BLaER1 treated with 17β-estradiol and CSF1 and Interleukin-3, amounts not matched to agents 10 nM and 100 nM (cell line): ENCODE data around the gene MMRN1.
A peak's percentile ranks its signal among the peaks of the same experiment; 100 is the strongest.

ENCODE experiments used
- H3K27ac ChIP-seq, 11 experiments: shearing (Covaris generic); formaldehyde crosslinking; 2 replicates each; pipeline ENCODE4 v1.8.1; 2022
- H3K27me3 ChIP-seq, 11 experiments: shearing (Covaris generic); formaldehyde crosslinking; 2 replicates each; pipeline ENCODE4 v1.8.1; 2022
- H3K36me3 ChIP-seq, 11 experiments: shearing (Covaris generic); formaldehyde crosslinking; 2 replicates each; pipeline ENCODE4 v1.8.1; 2022
- H3K4me1 ChIP-seq, 10 experiments: shearing (Covaris generic); formaldehyde crosslinking; 2 replicates each; pipeline ENCODE4 v1.8.1; 2022
- H3K4me2 ChIP-seq, 11 experiments: shearing (Covaris generic); formaldehyde crosslinking; 2 replicates each; pipeline ENCODE4 v1.8.1; 2022
- H3K4me3 ChIP-seq, 10 experiments: shearing (Covaris generic); formaldehyde crosslinking; 2 replicates each; pipeline ENCODE4 v1.8.1; 2022
- H3K9ac ChIP-seq, 11 experiments: shearing (Covaris generic); formaldehyde crosslinking; 2 replicates each; pipeline ENCODE4 v1.8.1; 2022
- H3K9me3 ChIP-seq, 11 experiments: shearing (Covaris generic); formaldehyde crosslinking; replicated peaks in 1 of 11; 2 replicates each; pipeline ENCODE4 v1.8.1; 2022
- H4K20me1 ChIP-seq, 11 experiments: shearing (Covaris generic); formaldehyde crosslinking; 2 replicates each; pipeline ENCODE4 v1.8.1; 2022
- Cebpa-rat ChIP-seq, 11 experiments: shearing (Covaris generic); IDR thresholded peaks; 2 replicates each; pipeline ENCODE4 v1.8.1; 2022

The MMRN1 gene

GRCh38 chr4:89894649-89895550 is at the start of gene MMRN1:
Gene MMRN1 (plus strand): TSS chr4:89894854. CDS start chr4:89894972, 118 bp downstream.
- Histone ChIP-seq H3K9ac (peak within 1 kb of the TSS in 8 of 11 experiments; percentile 1 to 42 (median 26); a peak in 4 of 22 replicates), H3K4me3 (peak within 1 kb of the TSS in 6 of 10 experiments; percentile 6 to 49 (median 25); a peak in 6 of 20 replicates), H3K9me3 (no peaks in the 10 kb centered on the region), H3K4me2 (peak within 1 kb of the TSS; percentile 67 to 89 (median 81)), H4K20me1 (no peaks in the 10 kb centered on the region), H3K27me3 (no peaks in the 10 kb centered on the region), H3K36me3 (no peaks in the 10 kb centered on the region), H3K27ac (peak within 1 kb of the TSS in 8 of 11 experiments; percentile 8 to 63 (median 46); a peak in 14 of 22 replicates), H3K4me1 (peaks cover 33 to 43% (median 39%) of the 10 kb centered on the region in 10 experiments)
- no peak for TF ChIP-seq Cebpa-rat (IDR thresholded peaks at IDR 0.05)

- H3K27me3 ChIP-seq, result no peaks in the 10 kb centered on the region
- no peaks in the 10 kb centered on the region for H4K20me1 ChIP-seq
- no peak for TF ChIP-seq Cebpa-rat (IDR thresholded peaks at IDR 0.05)
- H3K27ac ChIP-seq, result no peak overlapping the region
- H3K4me1 ChIP-seq, result peaks cover 0 to 10% (median 6%) of the 10 kb centered on the region in 10 experiments; a peak in 11 of 20 replicates
- H3K9ac ChIP-seq, result no peak overlapping the region
- H3K4me2 ChIP-seq, result peak overlapping the region in 7 of 11 experiments; percentile 4 to 42 (median 36); a peak in 5 of 22 replicates
- no peak overlapping the region for H3K4me3 ChIP-seq
- peaks cover 22 to 29% (median 26%) of the 10 kb centered on the region in 11 experiments for H3K9me3 ChIP-seq
- no peaks in the 10 kb centered on the region for H3K36me3 ChIP-seq
These were observed 46.9 kb upstream of the MMRN1 start for GRCh38 chr4:89847571-89848325.

DNA sequence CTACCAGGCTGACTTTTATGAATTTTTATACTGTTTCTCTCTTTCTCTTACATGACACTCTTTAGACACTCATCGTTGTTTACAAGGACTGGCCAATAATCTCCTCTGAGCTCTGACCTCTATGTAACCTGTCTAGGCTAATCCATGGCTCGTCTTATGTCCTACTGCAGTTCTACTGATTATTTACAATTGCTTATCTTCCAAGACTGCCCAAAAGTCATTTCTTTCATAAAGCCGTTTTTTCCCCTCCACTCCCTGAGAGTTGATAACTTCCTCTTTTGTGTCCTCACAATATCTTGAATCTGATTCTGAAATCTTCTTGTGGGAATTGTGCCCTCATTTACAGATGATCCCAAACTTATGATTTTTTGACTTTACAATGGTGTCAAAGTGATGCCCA is 39.4 kb upstream of the MMRN1 start:
- Histone ChIP-seq H3K27me3 (no peaks in the 10 kb centered on the region), H3K4me2 (no peak overlapping the region), H3K4me3 (no peak overlapping the region), H3K36me3 (no peaks in the 10 kb centered on the region), H3K4me1 (no peaks in the 10 kb centered on the region), H4K20me1 (no peaks in the 10 kb centered on the region), H3K9me3 (peaks cover 20 to 28% (median 23%) of the 10 kb centered on the region in 11 experiments), H3K27ac (no peak overlapping the region), H3K9ac (no peak overlapping the region)
- no peak for TF ChIP-seq Cebpa-rat (IDR thresholded peaks at IDR 0.05)

- Histone ChIP-seq H4K20me1 (no peaks in the 10 kb centered on the region), H3K36me3 (no peaks in the 10 kb centered on the region), H3K9me3 (peaks cover 10 to 12% (median 11%) of the 10 kb centered on the region in 11 experiments; a peak in 20 of 22 replicates), H3K4me1 (no peaks in the 10 kb centered on the region), H3K27me3 (no peaks in the 10 kb centered on the region), H3K27ac (no peak overlapping the region), H3K9ac (no peak overlapping the region), H3K4me3 (no peak overlapping the region), H3K4me2 (no peak overlapping the region)
- no peak for TF ChIP-seq Cebpa-rat (IDR thresholded peaks at IDR 0.05)
These were observed 33.7 kb upstream of the MMRN1 start for GRCh38 chr4:89860971-89861370.

GRCh38 chr4:89863533-89863932 is 31.1 kb upstream of the MMRN1 start:
- H3K4me1 ChIP-seq, result no peaks in the 10 kb centered on the region
- H3K36me3 ChIP-seq, result no peaks in the 10 kb centered on the region
- no peaks in the 10 kb centered on the region for H3K27me3 ChIP-seq
- no peaks in the 10 kb centered on the region for H3K9me3 ChIP-seq
- H3K27ac ChIP-seq, result no peak overlapping the region
- H3K4me2 ChIP-seq, result no peak overlapping the region
- no peak for TF ChIP-seq Cebpa-rat (IDR thresholded peaks at IDR 0.05)
- no peak overlapping the region for H3K9ac ChIP-seq
- no peak overlapping the region for H3K4me3 ChIP-seq
- H4K20me1 ChIP-seq, result no peaks in the 10 kb centered on the region

GRCh38 chr4:89868276-89868675 is 26.4 kb upstream of the MMRN1 start:
- H3K9me3 ChIP-seq, result no peaks in the 10 kb centered on the region
- H3K27me3 ChIP-seq, result no peaks in the 10 kb centered on the region
- no peaks in the 10 kb centered on the region for H4K20me1 ChIP-seq
- H3K9ac ChIP-seq, result no peak overlapping the region
- no peak overlapping the region for H3K27ac ChIP-seq
- H3K4me3 ChIP-seq, result no peak overlapping the region
- TF ChIP-seq Cebpa-rat (IDR thresholded peaks at IDR 0.05), result no peak
- H3K36me3 ChIP-seq, result no peaks in the 10 kb centered on the region
- H3K4me2 ChIP-seq, result no peak overlapping the region
- H3K4me1 ChIP-seq, result no peaks in the 10 kb centered on the region

DNA sequence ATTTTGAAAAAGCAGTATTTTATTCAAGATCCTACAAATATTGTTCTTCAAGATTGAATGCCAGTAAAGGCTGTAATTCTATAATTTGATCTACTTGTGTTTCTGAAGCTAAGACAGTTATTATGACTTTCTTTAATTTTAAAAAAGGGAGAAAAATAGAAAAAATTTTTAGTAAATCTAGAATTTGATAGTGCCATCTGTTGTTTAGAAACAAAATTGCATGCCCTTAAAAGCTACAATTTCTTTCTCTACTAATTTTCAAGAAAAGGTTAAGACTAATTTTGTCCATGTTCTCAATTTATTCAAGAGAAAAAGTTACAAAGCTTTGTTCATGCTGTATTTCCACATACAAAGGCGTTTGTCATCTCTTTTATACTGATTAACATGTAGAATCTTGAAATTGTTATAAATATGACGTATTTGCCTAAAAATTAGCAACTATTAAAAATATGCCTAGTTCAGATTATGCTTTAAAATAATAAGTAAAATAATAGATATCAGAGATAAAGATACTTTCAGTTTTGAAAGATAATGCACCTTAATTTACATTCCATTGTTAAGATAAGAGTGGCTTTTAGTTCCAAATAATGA is 25.6 kb upstream of the MMRN1 start:
- no peak for TF ChIP-seq Cebpa-rat (IDR thresholded peaks at IDR 0.05)
- Histone ChIP-seq H4K20me1 (no peaks in the 10 kb centered on the region), H3K27ac (no peak overlapping the region), H3K4me3 (no peak overlapping the region), H3K4me2 (no peak overlapping the region), H3K4me1 (no peaks in the 10 kb centered on the region), H3K27me3 (no peaks in the 10 kb centered on the region), H3K9ac (no peak overlapping the region), H3K9me3 (no peaks in the 10 kb centered on the region), H3K36me3 (no peaks in the 10 kb centered on the region)

DNA sequence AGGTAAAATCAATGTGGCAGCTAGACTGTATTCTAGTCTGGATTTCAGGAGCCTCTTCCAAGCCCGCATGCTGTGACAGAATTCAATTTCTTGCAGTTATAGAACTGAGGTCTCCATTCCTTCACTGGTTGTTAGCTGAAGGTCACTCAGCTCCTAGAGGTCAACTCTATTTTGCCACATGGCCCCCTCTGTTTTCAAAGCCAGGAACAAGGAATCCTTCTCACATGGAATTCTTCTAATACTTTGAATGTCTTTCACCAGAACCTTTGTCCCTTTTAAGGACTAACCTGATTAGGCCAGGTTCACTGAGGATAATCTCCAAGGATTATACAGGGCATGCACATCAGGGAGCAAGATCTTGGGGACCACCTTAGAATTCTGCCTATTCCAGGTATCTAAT is 23.4 kb upstream of the MMRN1 start:
- Histone ChIP-seq H3K27me3 (no peaks in the 10 kb centered on the region), H3K9me3 (no peaks in the 10 kb centered on the region), H3K4me1 (no peaks in the 10 kb centered on the region), H3K27ac (no peak overlapping the region), H3K36me3 (no peaks in the 10 kb centered on the region), H4K20me1 (no peaks in the 10 kb centered on the region), H3K9ac (no peak overlapping the region), H3K4me3 (no peak overlapping the region), H3K4me2 (no peak overlapping the region)
- no peak for TF ChIP-seq Cebpa-rat (IDR thresholded peaks at IDR 0.05)

DNA sequence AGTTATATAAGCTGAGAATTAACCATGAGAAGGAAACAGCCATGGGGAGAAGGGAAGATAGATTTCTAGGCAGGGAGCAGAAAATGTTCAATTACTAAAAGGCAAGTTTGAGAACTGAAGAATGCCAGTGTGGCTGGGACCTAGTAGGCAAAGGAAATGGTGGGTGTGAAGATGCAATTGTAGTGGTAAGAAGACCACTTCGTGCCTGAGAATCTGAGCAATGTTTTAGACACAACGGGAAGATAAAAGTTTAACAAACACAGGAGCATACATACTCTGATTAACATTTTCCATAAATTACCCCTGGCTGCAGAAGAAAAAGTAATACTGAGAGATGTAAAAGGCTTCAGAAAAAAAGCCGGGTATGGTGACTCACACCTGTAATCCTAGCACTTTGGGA is 18.1 kb upstream of the MMRN1 start:
- no peak overlapping the region for H3K4me2 ChIP-seq
- no peaks in the 10 kb centered on the region for H3K4me1 ChIP-seq
- no peak overlapping the region for H3K4me3 ChIP-seq
- H3K36me3 ChIP-seq, result no peaks in the 10 kb centered on the region
- H3K9ac ChIP-seq, result no peak overlapping the region
- H4K20me1 ChIP-seq, result no peaks in the 10 kb centered on the region
- no peak overlapping the region for H3K27ac ChIP-seq
- no peak for TF ChIP-seq Cebpa-rat (IDR thresholded peaks at IDR 0.05)
- H3K27me3 ChIP-seq, result no peaks in the 10 kb centered on the region
- no peaks in the 10 kb centered on the region for H3K9me3 ChIP-seq
